Measurements from ENCODE around the gene KIF11. TPM values are rescaled to one million over a fixed set of nuclear protein-coding genes. Genes with fewer than 3 reads are reported as not detected.
A peak's percentile ranks its signal among the peaks of the same experiment; 100 is the strongest.

Gene KIF11
- total and polyA plus RNA-seq, 2 of the 13 experiments (the other 11 are each of a cell fraction or from before 2014, with no cell fraction given), result 8.7 to 38.4 TPM

- TF ChIP-seq ZBTB2 (CRISPR knock-in tag; IDR thresholded peaks at IDR 0.05; ENCODE audit: low read depth), result peak; percentile 94
- TF ChIP-seq ZNF562 (CRISPR knock-in tag; IDR thresholded peaks at IDR 0.05; ENCODE audit: borderline replicate concordance), result no peak
- TF ChIP-seq SMYD3 (CRISPR knock-in tag; IDR thresholded peaks at IDR 0.05), result no peak
- no peak for TF ChIP-seq ZNF776 (CRISPR knock-in tag; IDR thresholded peaks at IDR 0.05)
- TF ChIP-seq ZNF691 (CRISPR knock-in tag; IDR thresholded peaks at IDR 0.05; ENCODE audit: borderline replicate concordance, low read depth), result peak; percentile 76; the same call in 1 of the 2 replicates
- TF ChIP-seq SMARCC2 (IDR thresholded peaks at IDR 0.05), result no peak
- no peak for TF ChIP-seq HOXA9 (CRISPR knock-in tag; IDR thresholded peaks at IDR 0.05; ENCODE audit: borderline replicate concordance)
- TF ChIP-seq TARDBP (CRISPR knock-in tag; IDR thresholded peaks at IDR 0.05), result peak; percentile 69; the same call in 1 of the 2 replicates
- TF ChIP-seq CREB1 (IDR thresholded peaks at IDR 0.05), result peak; percentile 63; the same call in 1 of the 2 replicates
- TF ChIP-seq CREB1 (CRISPR knock-in tag; IDR thresholded peaks at IDR 0.05), result peak; percentile 74
- TF ChIP-seq MIXL1 (CRISPR knock-in tag; IDR thresholded peaks at IDR 0.05), result no peak; the same call in 1 of the 2 replicates
- TF ChIP-seq KDM4B (CRISPR knock-in tag; IDR thresholded peaks at IDR 0.05), result peak; percentile 66
- TF ChIP-seq ZZZ3 (CRISPR knock-in tag; IDR thresholded peaks at IDR 0.05; ENCODE audit: borderline replicate concordance), result peak; percentile 78; the same call in 1 of the 2 replicates
- 0 out of 2 replicates have a peak, but pooled peaks have one; percentile 29 for TF ChIP-seq ZNF512B (CRISPR knock-in tag; IDR thresholded peaks at IDR 0.05; ENCODE audit: borderline replicate concordance)
- TF ChIP-seq U2AF1 (optimal IDR thresholded peaks at IDR 0.05; ENCODE audit: low read depth, low read length), result no peak
- TF ChIP-seq ZNF746 (CRISPR knock-in tag; IDR thresholded peaks at IDR 0.05), result peak; percentile 68; the same call in 1 of the 2 replicates
- TF ChIP-seq PRPF4 (IDR thresholded peaks at IDR 0.05; ENCODE audit: low read depth, low read length, poor library complexity, severe bottlenecking), result no peak
- TF ChIP-seq ZFP62 (CRISPR knock-in tag; IDR thresholded peaks at IDR 0.05), result no peak
- TF ChIP-seq ZNF563 (CRISPR knock-in tag; IDR thresholded peaks at IDR 0.05), result no peak
- no peak for TF ChIP-seq KAT7 (CRISPR knock-in tag; IDR thresholded peaks at IDR 0.05; ENCODE audit: borderline replicate concordance)
- TF ChIP-seq HMG20B (CRISPR knock-in tag; conservative IDR thresholded peaks at IDR 0.05), result 0 out of 2 replicates have a peak, but pooled peaks have one; percentile 41
- no peak; the same call in 1 of the 2 replicates for TF ChIP-seq GATA4 (IDR thresholded peaks at IDR 0.05; ENCODE audit: borderline replicate concordance, low read depth)
- no peak for TF ChIP-seq MTA3 (CRISPR knock-in tag; IDR thresholded peaks at IDR 0.05)
- no peak for TF ChIP-seq XRCC5 (optimal IDR thresholded peaks at IDR 0.05; ENCODE audit: low read length)
- TF ChIP-seq NFKB2 (CRISPR knock-in tag; IDR thresholded peaks at IDR 0.05; ENCODE audit: borderline replicate concordance), result peak; percentile 81; the same call in 1 of the 2 replicates
- peak; percentile 50; the same call in 1 of the 2 replicates for TF ChIP-seq ISL2 (CRISPR knock-in tag; IDR thresholded peaks at IDR 0.05)
- TF ChIP-seq ZNF180 (CRISPR knock-in tag; IDR thresholded peaks at IDR 0.05; ENCODE audit: borderline replicate concordance, low read depth), result no peak
- TF ChIP-seq SNAPC2 (CRISPR knock-in tag; IDR thresholded peaks at IDR 0.05), result no peak
- no peak for TF ChIP-seq ZNF550 (CRISPR knock-in tag; IDR thresholded peaks at IDR 0.05; ENCODE audit: borderline replicate concordance)
Observed at GRCh38 chr10:92591550-92592022, 1.3 kb upstream of the KIF11 start (continued).

Measured in HepG2 (cell line).